ENCODE measurements around the gene TRIM47.

TRIM47 gene

GRCh38 chr17:75922173-75922961, 44.0 kb upstream of the TRIM47 start:
- Histone ChIP-seq H3K4me3 (no peak overlapping the region), H3K27ac (no peak overlapping the region)
- DNase-seq (ENCODE audit: low spot score) = no peak
- TF ChIP-seq CTCF (IDR thresholded peaks at IDR 0.05) = no peak

DNA sequence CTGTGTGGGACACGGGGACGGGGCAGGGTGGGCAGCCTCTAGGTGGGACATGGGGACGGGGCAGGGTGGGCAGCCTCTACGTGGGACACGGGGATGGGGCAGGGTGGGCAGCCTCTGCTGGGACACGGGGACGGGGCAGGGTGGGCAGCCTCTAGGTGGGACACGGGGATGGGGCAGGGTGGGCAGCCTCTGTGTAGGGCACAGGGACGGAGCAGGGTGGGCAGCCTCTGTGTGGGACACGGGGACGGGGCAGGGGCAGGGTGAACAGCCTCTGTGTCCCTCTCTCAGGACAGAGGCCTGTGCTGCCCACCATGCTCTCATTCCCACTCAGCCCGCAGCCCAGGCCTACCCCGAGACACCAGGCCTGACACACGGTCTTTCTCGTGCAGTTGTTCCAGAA, 43.2 kb upstream of the TRIM47 start:
- Histone ChIP-seq H3K27ac (no peak overlapping the region), H3K4me3 (no peak overlapping the region)
- DNase-seq (ENCODE audit: low spot score) = no peak
- no peak for TF ChIP-seq CTCF (IDR thresholded peaks at IDR 0.05)

DNA sequence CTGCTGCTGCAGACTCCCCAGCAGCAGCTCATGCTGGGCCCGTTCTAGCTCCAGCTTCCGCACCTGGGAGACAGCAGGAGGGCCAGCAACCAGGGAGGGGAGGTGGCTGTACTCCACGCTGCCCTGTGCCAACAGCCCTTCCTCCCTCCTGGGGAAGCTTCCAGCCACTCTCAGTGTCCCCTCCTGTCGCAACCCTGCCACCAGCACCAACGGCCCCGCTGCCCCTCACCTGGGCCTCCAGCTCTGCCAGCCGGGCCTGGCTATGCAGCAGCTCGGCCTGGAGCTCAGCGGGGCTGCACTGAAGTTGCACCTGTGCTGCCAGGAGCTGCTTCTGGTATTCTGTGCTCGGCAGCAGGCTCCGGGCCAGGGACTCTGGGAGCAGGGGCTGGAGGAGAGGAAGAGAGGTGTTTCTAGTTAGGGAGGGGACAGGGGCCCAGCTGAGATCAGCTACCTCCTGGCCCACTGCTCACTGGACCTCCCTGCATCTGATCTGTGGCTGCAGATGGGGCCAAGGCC, 41.7 kb upstream of the TRIM47 start:
- Histone ChIP-seq H3K27ac (no peak overlapping the region), H3K4me3 (no peak overlapping the region)
- DNase-seq (ENCODE audit: low spot score) = no peak
- TF ChIP-seq CTCF (IDR thresholded peaks at IDR 0.05) = no peak

- TF ChIP-seq CTCF (IDR thresholded peaks at IDR 0.05) = no peak
- Histone ChIP-seq H3K4me3 (no peak overlapping the region), H3K27ac (no peak overlapping the region)
- DNase-seq (ENCODE audit: low spot score) = no peak
Observed at GRCh38 chr17:75919611-75920010, 41.2 kb upstream of the TRIM47 start.

GRCh38 chr17:75917917-75918445, 39.6 kb upstream of the TRIM47 start:
- H3K4me3 ChIP-seq = no peak overlapping the region
- no peak for DNase-seq (ENCODE audit: low spot score)
- no peak overlapping the region for H3K27ac ChIP-seq
- no peak for TF ChIP-seq CTCF (IDR thresholded peaks at IDR 0.05)

DNA sequence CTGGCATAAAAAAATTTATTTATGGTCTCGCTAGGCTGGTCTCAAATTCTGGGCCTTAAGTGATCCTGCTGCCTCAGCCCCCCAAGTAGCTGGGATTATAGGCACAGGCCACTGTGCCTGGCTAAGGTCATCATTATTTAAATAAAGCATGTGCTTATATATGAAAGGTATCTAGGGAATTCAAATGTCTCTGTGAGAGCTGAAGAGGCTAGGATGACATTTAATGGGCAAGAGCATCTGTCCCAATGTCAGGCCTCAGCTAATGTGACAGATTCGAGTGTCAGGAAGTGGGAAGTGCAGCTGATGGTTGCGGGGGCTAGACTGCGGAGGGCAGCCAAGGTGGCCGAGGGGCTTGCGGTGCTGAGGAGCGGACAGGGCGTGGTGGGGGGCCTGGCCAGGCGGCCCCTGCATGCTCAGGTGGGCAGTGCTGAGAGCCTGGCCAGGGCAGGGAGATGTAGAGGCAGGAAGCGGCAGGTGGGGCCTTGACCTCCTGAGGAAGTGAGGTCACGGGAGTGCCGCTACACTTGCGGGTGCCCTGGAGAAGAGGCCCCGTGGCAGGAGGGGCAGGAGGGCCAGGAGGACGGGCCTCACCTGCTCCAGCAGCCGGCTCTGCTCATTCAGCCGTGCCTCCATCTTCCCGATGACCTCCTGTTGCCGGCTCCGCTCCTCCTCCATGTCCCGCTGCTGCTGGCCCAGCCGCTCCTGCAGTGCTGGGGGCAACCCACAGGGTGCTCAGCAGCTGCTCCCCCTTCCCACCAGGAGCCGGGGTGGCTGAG, 38.9 kb upstream of the TRIM47 start:
- TF ChIP-seq CTCF (IDR thresholded peaks at IDR 0.05) = no peak
- no peak for DNase-seq (ENCODE audit: low spot score)
- Histone ChIP-seq H3K27ac (no peak overlapping the region), H3K4me3 (no peak overlapping the region)
